GM18873 (cell line): Measurements from ENCODE around the gene TCF15.
"Not testable (repeated sequence)": the region's sequence is repeated elsewhere in the genome, so short reads cannot be mapped to it uniquely, and the experiment has no call there.

ENCODE experiments used
- ATAC-seq: cut with Tn5 transposase; IDR thresholded peaks from one replicate; pipeline ENCODE4 v1.9.1; 2021; ENCODE audit warnings: mild to moderate bottlenecking, moderate library complexity, moderate number of reproducible peaks; ENCODE audit not compliant: unreplicated experiment, low FRiP score

Gene TCF15

GRCh38 chr20:584161-584970, 25.7 kb downstream of the TCF15 start:
- ATAC-seq = no peak

- ATAC-seq = no peak
These were observed 27.9 kb downstream of the TCF15 start for GRCh38 chr20:582204-582603.

GRCh38 chr20:578940-579690, 31.0 kb downstream of the TCF15 start:
- ATAC-seq = not testable (repeated sequence)

- ATAC-seq = no peak
These were observed 32.8 kb downstream of the TCF15 start for GRCh38 chr20:577167-577791.

- no peak for ATAC-seq
These were observed 34.0 kb downstream of the TCF15 start for GRCh38 chr20:576156-576555.

- ATAC-seq = no peak
These were observed 34.9 kb downstream of the TCF15 start for GRCh38 chr20:575230-575629.

- no peak for ATAC-seq
These were observed 35.7 kb downstream of the TCF15 start for GRCh38 chr20:574297-574942.

- no peak for ATAC-seq
These were observed 36.5 kb downstream of the TCF15 start for GRCh38 chr20:573414-574296.

- no peak for ATAC-seq
These were observed 37.4 kb downstream of the TCF15 start for GRCh38 chr20:572727-573126.

GRCh38 chr20:571754-572441, 38.2 kb downstream of the TCF15 start:
- ATAC-seq = no peak

GRCh38 chr20:568673-569415, 41.3 kb downstream of the TCF15 start:
- no peak for ATAC-seq

GRCh38 chr20:568097-568652, 41.9 kb downstream of the TCF15 start:
- no peak for ATAC-seq

GRCh38 chr20:564192-564591, 45.9 kb downstream of the TCF15 start:
- ATAC-seq = no peak

- no peak for ATAC-seq
These were observed 46.9 kb downstream of the TCF15 start for GRCh38 chr20:563187-563586.

GRCh38 chr20:562232-562897, 47.7 kb downstream of the TCF15 start:
- no peak for ATAC-seq

- ATAC-seq = no peak
These were observed 48.5 kb downstream of the TCF15 start for GRCh38 chr20:561437-562231.

GRCh38 chr20:560680-561079, 49.4 kb downstream of the TCF15 start:
- no peak for ATAC-seq
